AG04450 (cell line): ENCODE measurements around the gene ZNF605. TPM values are rescaled to one million over a fixed set of nuclear protein-coding genes. Genes with fewer than 3 reads are reported as not detected.

Source experiments
- CTCF ChIA-PET: fragments of 300-600, 350-600 bp; formaldehyde crosslinking; extraction: SDS; loops from one replicate; lab custom pipeline; 2022; ENCODE audit warnings: antibody characterized with exemption, inconsistent platforms; lab: Charles Lee
- POLR2A ChIA-PET: fragments of 350-600 bp; formaldehyde crosslinking; extraction: SDS; loops from one replicate; lab custom pipeline; 2021; ENCODE audit warnings: antibody characterized with exemption, inconsistent platforms; lab: Yijun Ruan, JAX
- DNase-seq: peaks from one replicate; pipeline ENCODE4 v3.0.0-alpha.2; 2011; ENCODE audit warnings: low read depth, low spot score
- H3K27ac ChIP-seq: one replicate; pipeline ENCODE4 v1.5.1; 2012; ENCODE audit warnings: low read depth, low read length, control low read depth
- H3K27me3 ChIP-seq: one replicate; pipeline ENCODE4 v1.6.0; 2012; ENCODE audit warnings: low read length; ENCODE audit not compliant: control insufficient read depth, insufficient read depth
- H3K4me3 ChIP-seq: 2 replicates; pipeline ENCODE4 v1.5.1; 2011; ENCODE audit warnings: mild to moderate bottlenecking, low read depth, low read length, control low read depth
- H3K9me3 ChIP-seq: 2 replicates; pipeline ENCODE4 v1.5.1; 2012; ENCODE audit warnings: low read length; ENCODE audit not compliant: control insufficient read depth, insufficient read depth
- CTCF ChIP-seq: IDR thresholded peaks from 2 replicates; pipeline ENCODE4 v1.5.1; 2011; ENCODE audit warnings: low read depth, low read length, control low read depth, inconsistent platforms
- polyA plus RNA-seq: library from polyadenylated mRNA; depleted of rRNA; stranded (reverse); fragments of >200 nt; gene quantifications from 2 replicates; pipeline ENCODE4 v1.2.3, GENCODE V29; 2011; rRNA removed
- small RNA-seq: library from RNA; depleted of rRNA; stranded (forward); fragments of <200 nt; gene quantifications from one replicate; pipeline ENCODE3, GENCODE V24; 2012; ENCODE audit warnings: low read depth; ENCODE audit not compliant: insufficient read length

Gene ZNF605
- polyA plus RNA-seq, 1 experiment: 13.6 TPM

GRCh38 chr12:132872975-132873421, 83.1 kb downstream of the ZNF605 start:
- H3K9me3 ChIP-seq: peaks cover 4% of the 10 kb centered on the region
- H3K27me3 ChIP-seq: no peaks in the 10 kb centered on the region
- no peak for TF ChIP-seq CTCF
- no peak overlapping the region for H3K27ac ChIP-seq
- CTCF ChIA-PET: no interaction called here
- no peak for DNase-seq
- no peak overlapping the region for H3K4me3 ChIP-seq
- POLR2A ChIA-PET: no interaction called here

GRCh38 chr12:132872073-132872855, 83.8 kb downstream of the ZNF605 start:
- Histone ChIP-seq H3K4me3 (no peak overlapping the region), H3K9me3 (peaks cover 6% of the 10 kb centered on the region), H3K27ac (no peak overlapping the region), H3K27me3 (no peaks in the 10 kb centered on the region)
- no peak for DNase-seq
- ChIA-PET CTCF (no interaction called here), POLR2A (no interaction called here)
- no peak for TF ChIP-seq CTCF

GRCh38 chr12:132869551-132869950, 86.6 kb downstream of the ZNF605 start:
- Histone ChIP-seq H3K27ac (no peak overlapping the region), H3K9me3 (peaks cover 12% of the 10 kb centered on the region), H3K27me3 (no peaks in the 10 kb centered on the region), H3K4me3 (no peak overlapping the region)
- CTCF ChIA-PET: interaction anchor here (1.0 kb wide), 1 partner anchor 35 kb away, joined by 3 read pairs; no protein-coding TSS in a partner anchor
- DNase-seq: no peak
- no peak for TF ChIP-seq CTCF
- POLR2A ChIA-PET: no interaction called here

Small RNA genes lying within 50 kb of the gene (small RNA-seq; reads per million reads assigned to genes)
- gene RNU4ATAC12P: not detected

Other genes with a start within 250 kb of the ZNF605 start
- 8.9 and 15.1 TPM in 2 replicates for gene PGAM5, start 245.5 kb downstream of the ZNF605 start, polyA plus RNA-seq
- gene ANKLE2, start 194.5 kb downstream of the ZNF605 start, polyA plus RNA-seq: 55.7 and 65.6 TPM in 2 replicates
- gene GOLGA3, start 127.4 kb downstream of the ZNF605 start, polyA plus RNA-seq: 22.6 and 28.0 TPM in 2 replicates
- gene CHFR, start 68.7 kb downstream of the ZNF605 start, polyA plus RNA-seq: 28.4 and 29.2 TPM in 2 replicates
- gene ZNF26, start 30.1 kb upstream of the ZNF605 start, polyA plus RNA-seq: 4.5 and 4.7 TPM in 2 replicates
- 24.0 and 29.9 TPM in 2 replicates for gene ZNF84, start 81.2 kb upstream of the ZNF605 start, polyA plus RNA-seq
- gene ZNF140, start 124.6 kb upstream of the ZNF605 start, polyA plus RNA-seq: 17.6 and 21.7 TPM in 2 replicates
- 0.43 and 0.66 TPM in 2 replicates for gene ZNF891, start 174.0 kb upstream of the ZNF605 start, polyA plus RNA-seq
- gene ZNF10, start 174.3 kb upstream of the ZNF605 start, polyA plus RNA-seq: 5.6 and 7.6 TPM in 2 replicates
- gene ZNF268, start 225.2 kb upstream of the ZNF605 start, polyA plus RNA-seq: 16.1 TPM in 2 replicates